ENCODE results near the gene P2RY6. TPM values are rescaled to one million over a fixed set of nuclear protein-coding genes. Genes with fewer than 3 reads are reported as not detected.

Gene P2RY6
- total and polyA plus RNA-seq, 11 donors, result 0.56 to 17.7 (median 2.0) TPM

DNA sequence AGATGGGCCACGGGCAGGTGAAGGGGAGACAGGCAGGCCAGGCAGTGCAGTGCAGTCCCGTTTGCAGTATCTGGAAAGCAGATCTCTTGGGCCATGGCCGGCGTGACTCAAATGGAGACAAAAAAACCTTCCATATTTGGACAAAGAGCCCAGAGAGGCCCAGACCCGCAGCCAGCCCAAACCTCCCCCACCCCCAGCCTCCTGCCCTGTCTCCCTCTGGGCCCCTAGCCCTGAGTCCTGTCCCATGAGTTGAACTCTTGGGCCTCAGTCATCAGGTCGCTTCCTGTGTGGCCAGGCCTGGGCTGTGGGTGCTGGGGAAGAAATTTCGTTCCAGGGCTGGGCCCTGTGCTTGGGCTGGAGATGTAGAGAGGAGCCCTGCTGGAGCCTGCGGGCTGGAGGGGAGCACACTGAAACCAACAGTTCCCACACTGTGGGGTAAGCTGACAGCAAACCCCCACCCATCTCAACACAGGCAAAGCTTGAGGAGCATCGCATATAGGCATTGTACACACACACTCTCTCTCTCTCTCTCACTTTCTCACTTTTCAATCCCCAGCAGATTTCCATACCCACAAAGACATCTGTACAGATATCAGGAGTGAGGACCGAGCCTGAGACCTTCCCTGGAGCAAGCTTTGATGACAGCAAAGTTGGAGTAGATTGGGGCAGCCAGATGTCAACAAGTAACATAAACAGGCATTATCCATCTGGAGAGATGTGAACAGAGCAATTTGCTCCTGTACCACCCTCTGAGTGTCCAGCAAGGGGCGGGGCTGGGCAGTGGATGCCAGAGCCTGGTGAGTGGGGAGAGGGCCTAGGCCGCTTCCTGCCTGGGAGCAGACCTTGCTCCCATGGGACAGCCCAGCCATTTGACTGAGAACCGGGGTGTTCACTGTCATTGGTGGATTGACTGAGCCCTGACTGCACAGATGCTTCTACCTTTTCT is 53.2 kb downstream of the P2RY6 start:
- intact Hi-C loops (cut with DNase I), result no loop called here
- TF ChIP-seq, protein P1, sequence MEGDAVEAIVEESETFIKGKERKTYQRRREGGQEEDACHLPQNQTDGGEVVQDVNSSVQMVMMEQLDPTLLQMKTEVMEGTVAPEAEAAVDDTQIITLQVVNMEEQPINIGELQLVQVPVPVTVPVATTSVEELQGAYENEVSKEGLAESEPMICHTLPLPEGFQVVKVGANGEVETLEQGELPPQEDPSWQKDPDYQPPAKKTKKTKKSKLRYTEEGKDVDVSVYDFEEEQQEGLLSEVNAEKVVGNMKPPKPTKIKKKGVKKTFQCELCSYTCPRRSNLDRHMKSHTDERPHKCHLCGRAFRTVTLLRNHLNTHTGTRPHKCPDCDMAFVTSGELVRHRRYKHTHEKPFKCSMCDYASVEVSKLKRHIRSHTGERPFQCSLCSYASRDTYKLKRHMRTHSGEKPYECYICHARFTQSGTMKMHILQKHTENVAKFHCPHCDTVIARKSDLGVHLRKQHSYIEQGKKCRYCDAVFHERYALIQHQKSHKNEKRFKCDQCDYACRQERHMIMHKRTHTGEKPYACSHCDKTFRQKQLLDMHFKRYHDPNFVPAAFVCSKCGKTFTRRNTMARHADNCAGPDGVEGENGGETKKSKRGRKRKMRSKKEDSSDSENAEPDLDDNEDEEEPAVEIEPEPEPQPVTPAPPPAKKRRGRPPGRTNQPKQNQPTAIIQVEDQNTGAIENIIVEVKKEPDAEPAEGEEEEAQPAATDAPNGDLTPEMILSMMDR (IDR thresholded peaks at IDR 0.05), result no peak
- no peak for TF ChIP-seq POLR2A (IDR thresholded peaks at IDR 0.05)
- 57 to 73% (median 62%) methylated on average over 13 of the region's 13 CpGs for WGBS, 4 donors
- Histone ChIP-seq H3K9me3 (no peaks in the 10 kb centered on the region), H3K27ac (peak overlapping the region in 11 of 12 donors; percentile 75 to 99 (median 87)), H3K27me3 (no peaks in the 10 kb centered on the region), H3K4me3 (no peak overlapping the region), H3K4me1 (peaks cover 31 to 97% (median 84%) of the 10 kb centered on the region in 12 donors), H3K36me3 (peaks cover 0 to 10% (median 0%) of the 10 kb centered on the region in 9 donors)
- DNase-seq (peak in 3 of 5 donors; percentile 57 to 64 (median 58)), ATAC-seq (peak in 2 of 4 donors; percentile 9 to 20)

DNA sequence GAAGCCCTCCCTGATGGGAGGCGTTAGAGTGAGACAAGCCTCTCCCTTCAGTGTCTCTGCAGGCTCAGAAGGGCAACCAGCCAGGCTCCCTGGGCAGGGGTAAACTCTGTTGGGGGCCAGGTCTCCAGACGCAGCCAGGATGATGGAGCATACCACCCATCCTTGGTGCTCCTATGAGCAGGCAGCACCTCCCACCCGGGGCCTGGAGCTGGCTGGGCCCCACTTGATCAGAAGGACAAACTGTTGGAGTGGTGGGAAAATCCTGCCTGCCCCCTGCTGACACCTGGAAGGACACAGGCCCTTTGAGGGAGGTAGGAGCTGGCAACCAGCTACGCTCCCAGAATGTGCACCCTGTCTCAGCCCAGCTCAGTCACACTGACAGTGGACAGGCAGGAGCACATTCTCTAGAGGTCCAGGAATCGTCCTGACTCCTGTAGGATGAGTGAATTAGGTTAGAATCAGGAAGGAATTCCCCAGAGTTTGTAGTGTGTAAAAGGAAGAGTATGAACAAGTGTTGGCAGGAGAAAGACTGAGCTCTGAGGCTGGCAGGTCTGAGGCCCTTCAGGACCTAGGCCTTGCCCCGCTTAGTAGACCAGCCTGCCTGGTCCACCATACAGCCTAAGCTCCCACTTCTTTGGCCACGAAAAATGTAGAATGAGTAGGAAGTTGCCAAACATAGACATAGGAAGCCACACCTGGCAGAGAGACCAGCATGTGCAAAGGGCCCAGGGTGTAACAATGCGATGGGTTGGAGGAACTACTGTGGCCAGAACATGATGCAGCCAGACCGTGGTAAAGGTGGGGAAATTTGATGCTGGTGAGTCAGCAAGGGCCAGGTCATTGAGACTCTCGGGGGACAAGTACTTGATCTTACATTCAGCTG is 55.0 kb downstream of the P2RY6 start:
- Histone ChIP-seq H3K9me3 (no peaks in the 10 kb centered on the region), H3K27me3 (no peaks in the 10 kb centered on the region), H3K36me3 (peaks cover 0 to 10% (median 0%) of the 10 kb centered on the region in 9 donors), H3K27ac (peak overlapping the region in 11 of 12 donors; percentile 34 to 99 (median 85)), H3K4me1 (peaks cover 22 to 97% (median 83%) of the 10 kb centered on the region in 12 donors), H3K4me3 (no peak overlapping the region)
- TF ChIP-seq POLR2A (IDR thresholded peaks at IDR 0.05), result no peak
- TF ChIP-seq, protein P1 (IDR thresholded peaks at IDR 0.05), result peak in 1 of 12 donors; percentile 16
- 48 to 55% (median 53%) methylated on average over 10 of the region's 10 CpGs for WGBS, 4 donors
- ATAC-seq (peak in 1 of 4 donors; percentile 8), DNase-seq (peak in 1 of 5 donors; percentile 55)
- intact Hi-C loops (cut with DNase I), result loop anchor here in 1 of 10 donors (2.0 kb wide), 1 partner anchor 16 kb away; no protein-coding TSS in a partner anchor

DNA sequence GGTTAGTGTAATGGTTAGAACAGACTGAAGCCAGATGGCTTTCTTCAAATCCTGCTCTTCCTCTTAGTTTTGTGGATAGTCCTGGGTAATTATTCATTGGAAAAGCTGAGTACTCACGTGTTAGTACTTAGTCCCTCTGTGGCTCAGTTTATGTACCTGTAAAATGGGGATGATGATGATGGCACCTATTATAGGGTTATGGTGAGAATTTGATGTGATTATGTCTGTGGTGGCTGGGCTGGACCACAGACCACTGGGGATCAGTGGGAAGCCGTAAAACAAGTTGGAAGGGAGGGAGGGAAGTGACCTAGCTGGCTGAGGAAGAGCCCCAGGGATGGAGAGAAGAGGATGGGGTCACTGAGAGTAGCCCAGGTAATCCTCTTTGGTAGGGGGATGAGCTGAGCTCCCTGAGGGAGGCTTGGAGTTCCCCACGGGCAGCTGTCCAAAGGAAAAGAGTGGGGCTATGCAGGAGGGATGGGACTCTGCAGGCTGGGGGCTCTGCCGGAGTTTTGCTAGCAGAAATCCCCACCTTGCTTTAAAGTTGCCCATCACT is 55.8 kb downstream of the P2RY6 start:
- DNase-seq (no peak), ATAC-seq (no peak)
- peak overlapping the region in 7 of 12 donors; percentile 14 to 99 (median 46) for H3K27ac ChIP-seq
- H3K4me1 ChIP-seq, result peaks cover 15 to 97% (median 81%) of the 10 kb centered on the region in 12 donors
- intact Hi-C loops (cut with DNase I), result loop anchor here in 1 of 10 donors (2.0 kb wide), 1 partner anchor 17 kb away; no protein-coding TSS in a partner anchor
- H3K4me3 ChIP-seq, result no peak overlapping the region
- no peaks in the 10 kb centered on the region for H3K9me3 ChIP-seq
- peaks cover 0 to 10% (median 0%) of the 10 kb centered on the region in 9 donors for H3K36me3 ChIP-seq
- 58 to 76% (median 70%) methylated on average over 4 of the region's 4 CpGs for WGBS, 4 donors
- no peaks in the 10 kb centered on the region for H3K27me3 ChIP-seq
- TF ChIP-seq, protein P1 (IDR thresholded peaks at IDR 0.05), result no peak
- no peak for TF ChIP-seq POLR2A (IDR thresholded peaks at IDR 0.05)
